ENCODE measurements around the gene KIF2C.
A peak's percentile ranks its signal among the peaks of the same experiment; 100 is the strongest.
"Not testable (repeated sequence)": the region's sequence is repeated elsewhere in the genome, so short reads cannot be mapped to it uniquely, and the experiment has no call there.

Gene KIF2C

GRCh38 chr1:44798481-44799365 is 59.1 kb downstream of the KIF2C start:
- peak; percentile 25 for DNase-seq (ENCODE audit: low spot score)

- peak; percentile 98 for DNase-seq (ENCODE audit: low spot score)
These were observed 60.3 kb downstream of the KIF2C start, which contains the start of gene PLK3 for GRCh38 chr1:44799770-44800584. Gene PLK3, plus strand, starts transcription at chr1:44800377. Its CDS starts 87 bp downstream, at chr1:44800464.

GRCh38 chr1:44801491-44802305 is 62.1 kb downstream of the KIF2C start:
- peak; percentile 35 for DNase-seq (ENCODE audit: low spot score)

GRCh38 chr1:44802306-44803061 is 62.8 kb downstream of the KIF2C start:
- DNase-seq (ENCODE audit: low spot score) = no peak

GRCh38 chr1:44803062-44803311 is 63.4 kb downstream of the KIF2C start:
- peak; percentile 7 for DNase-seq (ENCODE audit: low spot score)

- DNase-seq (ENCODE audit: low spot score) = no peak
These were observed 63.9 kb downstream of the KIF2C start for GRCh38 chr1:44803312-44804095.

- DNase-seq (ENCODE audit: low spot score) = no peak
These were observed 65.8 kb downstream of the KIF2C start for GRCh38 chr1:44805311-44806024.

GRCh38 chr1:44806025-44806703 is 66.5 kb downstream of the KIF2C start:
- no peak for DNase-seq (ENCODE audit: low spot score)

- no peak for DNase-seq (ENCODE audit: low spot score)
These were observed 67.2 kb downstream of the KIF2C start, which contains the start of gene DYNLT4 for GRCh38 chr1:44806704-44807363. Gene DYNLT4, minus strand, starts transcription at chr1:44807351. Its CDS starts 683 bp downstream, at chr1:44806668.

GRCh38 chr1:44807364-44808062 is 67.9 kb downstream of the KIF2C start:
- DNase-seq (ENCODE audit: low spot score) = peak; percentile 90

GRCh38 chr1:44808063-44808937 is 68.7 kb downstream of the KIF2C start, which contains the start of gene BTBD19:
Gene BTBD19, plus strand, starts transcription at chr1:44808523. Its CDS starts 298 bp downstream, at chr1:44808821.
- DNase-seq (ENCODE audit: low spot score) = peak; percentile 86

GRCh38 chr1:44808938-44809917 is 69.6 kb downstream of the KIF2C start:
- peak; percentile 41 for DNase-seq (ENCODE audit: low spot score)

- peak; percentile 66 for DNase-seq (ENCODE audit: low spot score)
These were observed 70.6 kb downstream of the KIF2C start for GRCh38 chr1:44810101-44810761.

GRCh38 chr1:44810762-44811105 is 71.1 kb downstream of the KIF2C start:
- not testable (repeated sequence) for DNase-seq (ENCODE audit: low spot score)

- no peak for DNase-seq (ENCODE audit: low spot score)
These were observed 71.6 kb downstream of the KIF2C start for GRCh38 chr1:44811234-44811633.
